HL-60 (cell line): ENCODE results near the gene KISS1.

Source experiments
- DNase-seq, 2 experiments: peaks; one replicate each; pipeline ENCODE4 v3.0.0-alpha.2; 2010 to 2020; ENCODE audit warnings: low read depth in 1 of 2, low spot score in 1 of 2
- H3K27ac ChIP-seq: fragments of 250-450 bp; sonication (Bioruptor Pico); replicated peaks from 2 replicates; pipeline ENCODE4 v1.5.1; 2020; ENCODE audit warnings: mild to moderate bottlenecking, moderate library complexity
- H3K27me3 ChIP-seq: fragments of 250-450 bp; sonication (Bioruptor Pico); 2 replicates; pipeline ENCODE4 v1.5.1; 2021; ENCODE audit warnings: mild to moderate bottlenecking, moderate library complexity; ENCODE audit not compliant: insufficient read depth, poor library complexity, severe bottlenecking
- H3K4me3 ChIP-seq: replicated peaks from 2 replicates; pipeline ENCODE4 v1.5.1; 2011; ENCODE audit warnings: mild to moderate bottlenecking, control low read depth, low read length; ENCODE audit not compliant: insufficient read depth
- CTCF ChIP-seq: IDR thresholded peaks from one replicate; pipeline ENCODE4 v1.5.1; 2011; ENCODE audit warnings: low read length, control low read depth, inconsistent platforms; ENCODE audit not compliant: insufficient read depth
- GABPA ChIP-seq: IDR thresholded peaks from 2 replicates; pipeline ENCODE4 v1.6.1; 2012; ENCODE audit warnings: low read depth
- POLR2AphosphoS5 ChIP-seq: IDR thresholded peaks from 2 replicates; pipeline ENCODE4 v1.6.1; 2012; ENCODE audit warnings: low read depth
- SPI1 ChIP-seq: IDR thresholded peaks from 2 replicates; pipeline ENCODE4 v1.6.1; 2012; ENCODE audit warnings: low read depth, mild to moderate bottlenecking, borderline replicate concordance
- TF ChIP-seq, protein P1 (sequence below): IDR thresholded peaks from 2 replicates; pipeline ENCODE4 v1.6.1; 2012; ENCODE audit warnings: low read depth; ENCODE audit not compliant: insufficient replicate concordance

Gene KISS1

DNA sequence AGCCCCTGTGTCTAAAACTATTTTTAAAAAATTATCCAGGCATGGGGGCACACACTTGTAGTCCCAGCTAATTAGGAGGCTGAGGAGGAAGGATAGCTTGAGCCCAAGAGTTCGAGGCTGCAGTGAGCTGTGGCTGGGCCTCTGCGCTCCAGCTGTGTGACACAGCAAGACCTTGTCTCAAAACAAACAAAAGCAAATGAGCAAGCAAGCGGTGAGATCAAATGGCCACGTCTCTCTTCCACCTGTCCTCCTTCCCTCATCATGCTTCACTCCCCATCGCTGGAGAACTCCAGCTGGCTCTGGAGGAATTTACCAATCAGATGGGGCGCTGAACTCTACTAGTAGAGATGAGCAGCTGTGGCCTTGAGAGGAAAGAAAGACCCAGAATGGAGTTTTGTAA lies 16.2 kb downstream of the KISS1 start:
- DNase-seq, result no peak
- Histone ChIP-seq H3K27me3 (peaks cover 2% of the 10 kb centered on the region), H3K27ac (no peak overlapping the region), H3K4me3 (no peak overlapping the region)
- TF ChIP-seq SPI1 (no peak), CTCF (no peak), GABPA (no peak), POLR2AphosphoS5 (no peak)
- TF ChIP-seq, protein P1, sequence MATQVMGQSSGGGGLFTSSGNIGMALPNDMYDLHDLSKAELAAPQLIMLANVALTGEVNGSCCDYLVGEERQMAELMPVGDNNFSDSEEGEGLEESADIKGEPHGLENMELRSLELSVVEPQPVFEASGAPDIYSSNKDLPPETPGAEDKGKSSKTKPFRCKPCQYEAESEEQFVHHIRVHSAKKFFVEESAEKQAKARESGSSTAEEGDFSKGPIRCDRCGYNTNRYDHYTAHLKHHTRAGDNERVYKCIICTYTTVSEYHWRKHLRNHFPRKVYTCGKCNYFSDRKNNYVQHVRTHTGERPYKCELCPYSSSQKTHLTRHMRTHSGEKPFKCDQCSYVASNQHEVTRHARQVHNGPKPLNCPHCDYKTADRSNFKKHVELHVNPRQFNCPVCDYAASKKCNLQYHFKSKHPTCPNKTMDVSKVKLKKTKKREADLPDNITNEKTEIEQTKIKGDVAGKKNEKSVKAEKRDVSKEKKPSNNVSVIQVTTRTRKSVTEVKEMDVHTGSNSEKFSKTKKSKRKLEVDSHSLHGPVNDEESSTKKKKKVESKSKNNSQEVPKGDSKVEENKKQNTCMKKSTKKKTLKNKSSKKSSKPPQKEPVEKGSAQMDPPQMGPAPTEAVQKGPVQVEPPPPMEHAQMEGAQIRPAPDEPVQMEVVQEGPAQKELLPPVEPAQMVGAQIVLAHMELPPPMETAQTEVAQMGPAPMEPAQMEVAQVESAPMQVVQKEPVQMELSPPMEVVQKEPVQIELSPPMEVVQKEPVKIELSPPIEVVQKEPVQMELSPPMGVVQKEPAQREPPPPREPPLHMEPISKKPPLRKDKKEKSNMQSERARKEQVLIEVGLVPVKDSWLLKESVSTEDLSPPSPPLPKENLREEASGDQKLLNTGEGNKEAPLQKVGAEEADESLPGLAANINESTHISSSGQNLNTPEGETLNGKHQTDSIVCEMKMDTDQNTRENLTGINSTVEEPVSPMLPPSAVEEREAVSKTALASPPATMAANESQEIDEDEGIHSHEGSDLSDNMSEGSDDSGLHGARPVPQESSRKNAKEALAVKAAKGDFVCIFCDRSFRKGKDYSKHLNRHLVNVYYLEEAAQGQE, result no peak

GRCh38 chr1:204178487-204179281 lies 17.6 kb downstream of the KISS1 start:
- H3K27me3 ChIP-seq, result peaks cover 2% of the 10 kb centered on the region
- no peak for DNase-seq
- H3K27ac ChIP-seq, result no peak overlapping the region
- H3K4me3 ChIP-seq, result no peak overlapping the region
- TF ChIP-seq CTCF (no peak), SPI1 (no peak), POLR2AphosphoS5 (no peak), GABPA (no peak)
- TF ChIP-seq, protein P1, result no peak

- Histone ChIP-seq H3K4me3 (no peak overlapping the region), H3K27me3 (peaks cover 2% of the 10 kb centered on the region), H3K27ac (no peak overlapping the region)
- DNase-seq, result no peak
- no peak for TF ChIP-seq GABPA
- no peak for TF ChIP-seq SPI1
- TF ChIP-seq CTCF, result no peak
- TF ChIP-seq, protein P1, result no peak
- no peak for TF ChIP-seq POLR2AphosphoS5
These were observed 19.2 kb downstream of the KISS1 start for GRCh38 chr1:204177133-204177532.
